ENCODE data around the gene CSTF3.
"Not testable (repeated sequence)": the region's sequence is repeated elsewhere in the genome, so short reads cannot be mapped to it uniquely, and the experiment has no call there.

Gene CSTF3

DNA sequence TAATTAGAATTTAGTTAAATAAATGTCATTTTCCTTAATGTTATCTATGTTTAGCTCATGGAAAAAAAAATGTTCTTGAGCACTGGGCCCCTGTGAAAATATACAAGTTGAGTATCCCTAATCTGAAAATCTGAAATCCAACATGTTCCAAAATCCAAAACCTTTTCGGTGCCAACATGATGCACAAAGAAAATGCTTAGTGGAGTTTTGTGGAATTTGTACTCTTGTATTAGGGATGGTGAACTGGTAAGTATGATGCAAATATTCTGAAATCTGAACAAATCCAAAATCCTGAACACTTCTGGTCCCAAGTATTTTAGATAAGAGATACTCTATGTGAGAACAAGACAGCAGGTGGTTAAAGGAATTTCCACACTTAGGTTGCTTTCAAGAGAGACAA is 77.4 kb downstream of the CSTF3 start:
- DNase-seq (ENCODE audit: low read depth) = no peak

DNA sequence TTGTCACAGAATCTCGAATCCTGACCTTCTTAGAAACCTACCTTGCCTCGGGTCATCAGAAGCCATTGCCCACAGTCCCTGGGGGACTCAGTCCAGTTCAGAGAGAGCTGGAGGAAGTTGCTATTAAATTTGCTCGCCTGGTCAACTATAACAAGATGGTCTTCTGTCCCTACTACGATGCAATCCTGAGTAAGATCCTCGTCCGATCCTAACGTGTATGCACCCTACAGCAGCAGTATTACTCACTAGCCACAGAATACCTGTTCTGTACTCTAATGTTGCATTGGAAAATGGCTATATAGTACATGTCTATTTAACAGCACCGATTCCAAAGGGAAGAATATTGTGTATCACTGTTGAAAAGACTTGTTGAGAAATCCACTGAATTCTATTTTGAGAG is 88.8 kb downstream of the CSTF3 start:
- no peak for DNase-seq (ENCODE audit: low read depth)

DNA sequence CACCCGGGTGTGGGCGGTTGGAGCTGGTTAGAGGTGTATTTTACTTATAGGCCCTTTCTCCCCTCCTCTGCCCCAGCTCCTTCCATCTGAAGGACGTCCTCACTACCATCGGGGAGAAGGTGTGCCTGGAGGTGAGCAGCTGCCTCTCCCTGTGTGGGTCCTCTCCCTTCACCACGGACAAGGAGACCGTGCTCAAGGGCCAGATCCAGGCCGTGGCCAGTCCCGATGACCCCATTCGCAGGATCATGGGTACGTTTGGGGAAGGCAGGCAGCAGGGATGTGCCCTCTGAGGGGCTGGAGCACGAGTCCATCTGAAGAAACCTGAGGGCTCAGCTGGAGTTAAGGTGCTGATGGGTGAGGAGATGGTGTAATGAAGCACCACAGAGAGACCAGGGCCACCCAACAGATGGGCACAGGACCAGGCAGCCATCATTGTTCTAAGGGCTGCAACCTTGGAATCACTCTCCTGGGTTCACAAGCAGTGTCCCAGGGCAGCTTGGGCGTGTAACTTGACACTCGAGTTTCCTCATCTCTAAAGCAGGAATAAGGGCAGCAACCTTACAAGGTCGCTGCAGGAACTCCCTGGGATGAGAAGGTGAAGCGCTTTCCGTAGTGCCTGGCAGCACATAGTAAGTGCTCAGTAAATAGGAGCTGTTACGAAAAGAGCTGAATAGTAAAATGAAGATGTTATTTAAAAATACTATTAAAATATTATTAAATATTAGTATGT is 92.5 kb downstream of the CSTF3 start:
- no peak for DNase-seq (ENCODE audit: low read depth)

DNA sequence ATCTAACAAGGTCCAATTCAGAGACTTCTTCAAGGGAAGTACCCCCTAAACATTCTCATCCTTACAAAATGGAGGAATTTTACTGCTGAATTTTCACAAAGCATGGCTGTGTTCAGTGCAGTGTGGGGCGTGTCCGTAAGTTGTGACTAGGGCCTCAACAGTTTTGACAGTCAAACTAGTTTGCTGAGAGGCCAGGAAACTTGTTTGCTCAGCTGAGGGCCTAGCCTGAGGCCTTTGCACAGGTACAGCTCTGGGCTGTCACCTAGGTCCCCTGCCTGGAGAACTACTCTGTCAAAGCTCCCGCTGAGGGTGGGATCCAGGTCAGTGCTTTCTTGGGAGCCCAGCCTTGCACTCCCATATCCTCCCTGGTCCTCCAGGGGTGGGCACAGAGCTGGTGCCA is 94.0 kb downstream of the CSTF3 start:
- no peak for DNase-seq (ENCODE audit: low read depth)

DNA sequence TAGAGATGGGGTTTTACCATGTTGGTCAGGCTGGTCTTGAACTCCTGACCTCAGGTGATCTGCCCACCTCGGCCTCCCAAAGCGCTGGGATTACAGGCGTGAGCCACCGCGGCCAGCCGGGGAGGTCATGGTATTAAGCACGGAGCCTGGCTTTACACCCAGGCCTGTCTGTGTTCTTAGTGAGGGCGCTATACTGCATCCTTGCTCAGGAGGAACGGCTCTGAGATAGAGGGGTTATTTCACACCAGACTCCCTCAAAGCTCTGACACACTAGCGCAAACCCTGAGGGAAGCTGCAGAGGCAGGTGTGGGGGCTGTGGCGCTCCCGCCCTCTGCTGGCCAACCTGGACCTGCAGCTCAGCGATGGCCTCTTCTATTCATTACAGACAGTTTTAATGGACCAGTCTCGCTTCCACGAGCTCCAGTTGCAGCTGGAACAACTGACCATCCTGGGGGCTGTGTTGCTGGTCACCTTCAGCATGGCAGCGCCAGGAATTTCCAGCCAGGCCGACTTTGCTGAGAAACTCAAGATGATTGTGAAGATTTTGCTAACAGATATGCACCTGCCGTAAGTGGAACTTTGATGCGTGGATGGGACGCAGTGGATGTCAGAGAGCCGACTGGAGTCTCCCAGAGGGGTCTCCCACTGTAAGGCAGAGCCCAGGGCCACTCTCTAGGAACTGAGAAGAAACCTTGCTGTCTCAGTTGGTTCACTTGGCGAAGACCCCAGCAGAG is 95.7 kb downstream of the CSTF3 start:
- peak; percentile 22 for DNase-seq (ENCODE audit: low read depth)

DNA sequence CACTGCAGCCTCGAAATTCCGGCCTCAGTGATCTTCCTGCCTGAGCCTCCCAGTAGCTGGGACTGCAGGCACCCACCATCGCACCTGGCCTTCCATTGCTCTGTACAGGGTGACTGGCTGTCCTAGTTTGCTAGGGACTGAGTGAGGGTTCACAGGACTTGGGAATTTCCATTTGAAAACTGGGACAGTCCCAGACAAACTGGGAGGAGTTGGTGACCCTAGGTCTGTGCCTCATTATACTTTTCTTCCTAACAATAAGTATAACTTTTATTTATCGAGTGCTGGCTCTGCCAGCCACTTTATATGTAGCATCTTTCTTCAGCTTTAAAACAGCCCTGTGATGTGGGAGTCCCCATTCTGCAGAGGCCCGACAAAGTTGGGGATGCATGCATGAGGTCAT is 96.4 kb downstream of the CSTF3 start:
- DNase-seq (ENCODE audit: low read depth) = no peak

DNA sequence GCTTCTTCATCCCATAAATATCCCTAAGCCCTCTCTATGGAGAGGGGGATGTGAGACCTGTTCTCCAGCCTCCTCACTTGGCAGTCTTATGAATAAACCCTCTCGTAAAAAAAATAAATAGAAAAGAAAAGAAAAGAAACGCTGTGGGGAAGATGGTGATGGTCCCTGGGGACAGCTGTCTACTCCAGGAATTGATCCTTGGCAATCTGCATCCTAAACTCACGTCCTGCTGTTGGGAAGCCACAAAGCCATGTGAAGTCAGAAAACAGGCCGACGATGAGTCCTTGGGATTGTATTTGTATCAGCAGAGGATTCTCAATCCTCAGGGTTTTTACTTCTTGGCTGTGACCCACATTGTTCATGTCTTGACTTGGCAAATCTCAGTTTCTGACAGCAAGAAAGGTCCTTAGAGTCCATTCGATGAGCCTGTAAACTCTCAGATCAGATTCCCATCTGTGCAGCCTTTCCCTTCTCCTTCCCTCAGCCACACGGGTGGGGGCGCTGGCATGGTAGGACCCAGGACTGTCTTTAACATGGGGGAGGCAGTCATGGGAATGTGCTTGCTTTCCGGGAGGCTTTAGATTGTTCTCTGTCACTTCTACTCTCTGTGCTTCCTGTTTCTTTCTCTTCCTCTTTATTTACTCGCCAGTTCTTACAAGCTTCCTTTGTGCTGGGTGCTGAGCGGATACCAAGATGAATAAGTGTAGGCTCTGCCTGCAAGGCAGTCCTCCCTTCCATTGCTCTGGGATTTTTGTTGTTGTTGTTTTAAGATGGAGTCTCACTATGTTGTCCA is 97.1 kb downstream of the CSTF3 start:
- DNase-seq (ENCODE audit: low read depth) = no peak

DNA sequence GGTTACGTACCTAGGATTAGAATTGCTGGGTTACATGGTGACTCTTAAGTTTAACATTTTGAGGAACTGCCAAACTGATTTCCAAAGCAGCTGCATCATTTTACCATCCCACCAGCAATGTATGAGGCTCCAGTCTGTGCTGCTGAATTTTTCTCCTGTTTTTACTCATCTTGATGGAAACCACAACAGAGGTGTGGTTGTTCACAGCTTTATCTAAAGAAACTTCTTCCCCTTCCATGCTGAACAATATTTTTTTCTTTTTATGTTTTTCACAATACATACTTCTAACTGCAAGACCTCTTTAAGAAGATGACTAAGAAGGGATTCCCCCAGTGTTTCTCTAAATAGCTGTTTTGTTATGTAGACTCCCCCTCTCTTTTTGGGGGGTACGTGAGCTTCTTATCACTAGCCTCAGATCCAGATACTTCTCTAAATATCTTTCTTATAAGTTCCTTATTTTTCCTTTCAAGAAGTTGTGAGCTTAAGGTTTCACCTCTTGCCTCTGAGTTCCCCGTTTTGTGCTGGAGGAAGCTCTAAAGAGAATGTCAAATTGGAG is 97.9 kb downstream of the CSTF3 start:
- no peak for DNase-seq (ENCODE audit: low read depth)

DNA sequence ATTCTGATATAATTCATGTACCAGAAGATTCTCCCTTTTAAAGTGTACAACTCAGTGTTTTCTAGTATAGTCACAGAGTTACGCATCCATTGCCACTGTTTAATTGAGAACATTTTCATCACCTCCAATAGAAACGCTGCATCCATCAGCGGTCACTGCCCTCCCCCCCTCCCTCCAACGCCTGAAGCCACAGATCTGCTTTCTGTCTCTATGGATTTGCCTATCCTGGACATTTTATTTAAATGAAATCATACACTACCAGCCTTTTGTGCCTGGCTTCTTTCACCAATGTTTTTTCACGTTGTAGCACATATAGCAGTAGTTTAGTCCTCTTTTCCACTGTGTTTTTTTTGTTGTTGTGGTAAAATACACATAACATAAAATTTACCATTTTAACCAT is 99.1 kb downstream of the CSTF3 start:
- no peak for DNase-seq (ENCODE audit: low read depth)

DNA sequence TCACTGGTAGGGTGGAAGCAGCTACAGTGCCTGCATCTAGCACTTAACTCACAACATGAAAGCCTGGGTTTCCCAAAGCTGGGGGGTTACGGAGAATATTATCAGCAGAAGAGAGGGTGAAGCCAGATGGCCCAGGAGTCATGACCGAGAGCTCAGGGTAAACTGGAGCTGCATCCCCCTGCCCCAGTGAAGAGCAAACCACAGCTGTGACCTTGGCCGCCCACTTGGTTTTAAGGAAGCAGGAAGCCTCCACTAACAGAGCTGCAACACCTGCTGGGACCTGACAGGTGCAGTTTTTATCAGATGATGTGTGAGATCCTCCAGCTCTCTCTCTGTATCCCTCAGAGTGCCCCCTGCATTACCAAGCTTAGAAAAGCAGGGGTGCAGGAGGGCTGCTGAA is 101.0 kb downstream of the CSTF3 start:
- no peak for DNase-seq (ENCODE audit: low read depth)

DNA sequence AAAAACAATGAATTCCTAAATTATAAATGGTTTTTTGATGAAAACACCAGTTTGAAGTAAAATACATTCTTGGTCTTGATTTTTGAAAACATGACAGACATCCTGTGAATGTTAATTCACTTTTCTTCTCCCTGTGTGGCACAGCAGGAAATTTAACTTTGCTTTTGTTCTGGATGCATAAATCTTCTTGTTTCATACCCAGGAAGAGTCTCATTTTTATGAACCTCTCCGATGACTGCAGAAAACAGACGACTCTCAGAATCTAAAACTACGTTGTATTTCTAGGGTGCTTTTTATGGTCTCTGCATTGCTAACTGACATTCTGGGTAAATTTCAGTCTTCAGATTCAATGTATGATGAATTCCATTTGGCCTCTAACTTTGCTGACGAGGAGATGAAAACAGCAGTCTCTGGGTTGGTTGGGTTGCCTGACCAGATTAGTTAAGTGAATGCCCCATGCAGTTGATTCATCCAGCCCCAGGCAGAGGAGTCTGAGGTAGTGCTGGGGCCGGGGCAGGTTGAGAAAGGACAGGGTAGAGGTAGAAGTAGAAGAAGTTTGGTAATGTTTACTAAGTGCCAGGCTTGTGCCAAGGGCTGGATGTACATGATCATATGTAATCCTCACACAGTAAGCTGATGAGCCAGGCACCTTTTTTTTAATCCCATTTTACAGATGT is 101.8 kb downstream of the CSTF3 start:
- no peak for DNase-seq (ENCODE audit: low read depth)

DNA sequence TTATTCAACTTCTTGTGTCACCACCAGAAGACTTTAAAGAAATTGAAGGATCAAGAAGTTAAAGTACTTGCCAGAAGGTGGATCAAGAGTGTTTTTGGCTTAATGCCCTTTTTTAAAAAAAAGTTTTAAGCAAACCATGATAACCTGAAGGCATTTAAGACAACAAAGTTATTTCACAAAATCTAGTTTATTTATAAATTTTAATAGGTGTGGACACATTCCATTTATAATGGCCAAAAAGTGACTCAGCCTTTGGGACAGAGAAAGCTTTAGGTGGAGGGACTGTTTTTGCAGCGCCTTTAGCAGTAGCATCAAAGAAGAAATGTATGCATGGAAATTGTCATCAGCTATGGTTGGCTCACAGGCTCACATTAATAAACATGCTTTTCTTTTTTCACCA is 104.0 kb downstream of the CSTF3 start:
- no peak for DNase-seq (ENCODE audit: low read depth)

DNA sequence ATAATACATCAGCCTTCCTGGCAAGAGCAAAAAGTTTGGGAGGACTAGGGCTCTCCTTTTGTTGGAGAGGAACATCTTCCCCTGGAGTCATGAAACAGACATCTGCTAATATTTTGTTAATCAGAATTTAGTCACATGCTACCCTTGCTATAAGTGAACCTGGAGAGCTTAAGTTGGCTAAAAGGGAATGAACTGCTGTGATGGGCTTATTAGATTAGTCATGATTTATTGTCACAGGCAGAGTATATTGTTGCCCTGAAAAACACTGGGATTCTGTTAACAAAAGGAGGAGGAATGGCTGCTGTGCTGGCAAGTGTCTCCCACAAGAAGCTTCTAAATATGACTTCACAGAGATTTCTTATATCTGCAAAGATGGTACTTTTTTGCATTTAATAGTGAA is 105.9 kb downstream of the CSTF3 start:
- no peak for DNase-seq (ENCODE audit: low read depth)

DNA sequence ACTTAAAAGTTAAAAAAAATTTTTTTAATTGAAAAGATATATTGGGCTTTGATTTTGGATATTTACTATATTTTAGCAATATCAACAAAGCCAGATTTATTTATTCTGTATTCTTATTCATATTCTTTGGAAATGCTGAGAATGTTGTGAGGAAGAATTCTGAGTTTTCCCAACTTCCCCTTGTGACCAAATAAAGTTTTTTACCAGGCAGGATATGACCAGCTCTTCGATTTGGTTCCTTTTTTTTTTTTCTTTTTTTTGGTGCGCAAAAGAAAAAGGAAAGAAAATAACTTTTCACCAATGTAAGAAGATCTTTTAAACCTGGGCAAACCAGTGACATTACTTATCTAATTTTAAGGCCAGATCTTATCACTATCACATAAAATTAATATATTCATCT is 109.0 kb downstream of the CSTF3 start:
- DNase-seq (ENCODE audit: low read depth) = no peak

DNA sequence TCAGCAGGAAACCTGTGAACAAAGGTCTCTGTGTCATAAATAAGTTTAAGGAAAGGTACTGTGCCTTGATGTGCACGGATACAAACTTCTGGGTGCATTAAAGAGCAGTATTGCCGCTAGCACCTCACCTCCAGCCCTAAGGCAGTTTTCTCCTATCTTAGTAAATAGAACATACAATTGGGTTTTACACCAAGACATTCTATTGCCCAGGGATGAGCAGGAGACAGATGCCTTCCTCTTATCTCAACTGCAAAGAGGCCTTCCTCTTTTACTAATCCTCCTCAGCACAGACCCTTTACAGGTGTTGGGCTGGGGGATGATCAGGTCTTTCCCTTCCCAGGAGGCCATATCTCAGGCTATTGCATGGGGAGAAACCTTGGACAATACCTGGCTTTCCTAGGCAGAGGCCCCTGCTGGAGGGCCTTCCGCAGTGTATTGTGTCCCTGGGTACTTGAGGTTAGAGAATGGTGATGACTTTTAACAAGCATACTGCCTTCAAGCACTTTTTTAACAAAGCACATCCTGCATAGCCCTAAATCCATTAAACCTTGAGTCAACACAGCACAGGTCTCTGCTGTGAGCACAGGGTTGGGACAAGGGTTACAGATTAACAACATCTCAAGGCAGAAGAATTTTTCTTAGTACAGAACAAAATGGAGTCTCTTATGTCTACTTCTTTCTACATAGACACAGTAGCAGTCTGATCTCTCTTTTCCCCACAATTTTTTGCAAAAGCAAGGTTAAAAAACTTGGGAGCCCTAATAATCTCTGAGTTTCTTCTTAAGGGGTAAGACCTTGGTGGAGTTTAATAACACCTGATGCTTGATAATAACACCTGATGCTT is 111.5 kb downstream of the CSTF3 start:
- DNase-seq (ENCODE audit: low read depth) = not testable (repeated sequence)

DNA sequence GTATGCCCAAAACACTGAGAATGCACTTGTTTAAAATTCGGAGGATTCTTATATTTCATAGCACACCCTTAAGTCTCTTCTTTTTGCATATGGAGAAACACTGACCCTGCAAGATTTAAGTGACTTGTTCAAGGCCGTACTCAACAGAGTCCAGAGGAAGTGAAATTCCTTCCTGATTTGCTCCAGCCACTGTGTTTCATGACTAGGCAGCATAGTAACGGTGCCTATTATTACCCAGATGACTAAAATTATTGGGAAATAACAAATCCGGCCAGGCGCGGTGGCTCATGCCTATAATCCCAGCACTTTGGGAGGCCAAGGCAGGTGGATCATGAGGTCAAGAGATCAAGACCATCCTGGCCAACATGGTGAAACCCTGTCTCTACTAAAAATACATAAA is 112.6 kb downstream of the CSTF3 start:
- not testable (repeated sequence) for DNase-seq (ENCODE audit: low read depth)

DNA sequence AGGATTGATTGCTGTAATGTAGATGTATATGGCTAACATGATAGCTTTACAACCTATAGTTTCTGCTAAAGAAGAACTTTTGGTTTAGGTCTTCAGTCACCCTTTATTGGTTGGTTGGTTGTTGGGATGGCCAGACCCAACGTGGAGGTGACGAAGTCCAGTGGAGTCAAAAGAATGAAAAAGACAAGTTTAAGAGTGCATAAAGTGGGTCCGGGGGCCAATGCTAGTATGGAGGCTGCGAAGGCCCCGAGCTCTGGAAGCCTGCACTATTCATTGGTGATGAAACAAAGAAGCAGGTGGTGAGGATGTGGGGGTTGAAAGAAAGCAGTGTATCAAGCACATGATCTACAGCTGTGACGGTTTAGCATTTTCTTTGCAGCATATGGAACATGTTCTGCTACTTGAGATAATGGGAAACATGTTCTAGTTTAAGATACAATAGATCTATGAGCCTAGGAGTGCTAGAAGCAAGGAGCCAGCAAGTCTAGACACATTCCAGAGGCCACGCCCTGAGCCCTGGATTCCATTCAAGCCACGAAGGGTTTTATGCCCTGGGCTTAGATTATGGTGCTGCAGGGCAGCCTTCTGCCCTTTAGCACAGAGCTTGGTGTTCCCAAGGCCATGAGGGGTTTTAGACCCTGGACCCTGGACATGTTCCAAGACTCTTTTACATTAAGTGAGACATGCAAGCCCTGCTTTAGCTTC is 115.6 kb downstream of the CSTF3 start:
- no peak for DNase-seq (ENCODE audit: low read depth)

DNA sequence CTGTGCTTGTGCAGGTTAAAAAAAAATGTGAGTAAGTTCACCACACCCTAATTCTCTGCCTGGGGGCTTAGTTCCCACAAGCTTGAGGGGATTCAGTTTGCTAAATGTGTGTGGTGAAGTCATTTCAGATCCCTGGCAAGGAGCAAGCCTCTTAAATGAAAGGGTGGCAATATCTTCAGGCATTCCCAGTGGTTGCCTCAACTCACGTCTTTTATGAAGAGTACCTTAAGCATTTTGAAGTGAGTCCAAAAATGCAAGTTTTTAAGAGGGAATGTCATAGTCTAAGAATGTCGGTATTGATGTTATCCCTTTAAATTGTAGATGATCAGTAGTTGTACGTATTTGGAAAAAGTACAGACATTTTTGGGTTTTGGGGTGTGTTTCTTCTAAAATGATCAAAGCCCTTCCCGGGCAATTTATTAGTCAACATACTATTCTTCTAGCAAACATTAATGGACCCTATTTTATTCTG is 117.0 kb downstream of the CSTF3 start:
- no peak for DNase-seq (ENCODE audit: low read depth)

DNA sequence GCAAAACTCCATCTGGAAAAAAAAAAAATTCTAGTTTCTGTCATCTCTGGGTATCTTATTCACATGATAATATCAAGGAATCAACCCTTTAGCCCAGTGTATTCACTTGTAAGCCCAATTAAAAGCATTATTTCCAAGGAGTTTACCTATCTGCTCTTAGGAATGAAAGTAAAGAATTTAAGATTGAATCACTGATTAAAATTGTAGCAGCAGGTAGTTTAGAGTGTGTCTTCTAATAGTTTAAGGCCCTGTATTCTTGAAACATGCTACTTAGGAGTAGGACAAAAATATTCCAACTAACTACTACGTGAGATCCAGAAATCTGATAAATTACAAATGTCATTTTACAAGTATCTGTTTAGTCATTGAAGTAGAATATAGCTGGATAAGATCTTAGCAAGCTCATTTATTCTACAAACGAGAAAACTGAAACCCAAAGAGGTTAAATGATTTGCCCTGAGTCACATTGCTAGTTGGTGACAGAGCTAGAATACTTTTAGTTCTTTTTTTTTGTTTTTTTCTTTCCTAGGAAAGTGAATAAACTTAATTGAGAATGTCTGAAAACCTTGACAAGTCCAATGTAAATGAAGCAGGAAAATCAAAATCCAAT is 118.0 kb downstream of the CSTF3 start:
- no peak for DNase-seq (ENCODE audit: low read depth)

DNA sequence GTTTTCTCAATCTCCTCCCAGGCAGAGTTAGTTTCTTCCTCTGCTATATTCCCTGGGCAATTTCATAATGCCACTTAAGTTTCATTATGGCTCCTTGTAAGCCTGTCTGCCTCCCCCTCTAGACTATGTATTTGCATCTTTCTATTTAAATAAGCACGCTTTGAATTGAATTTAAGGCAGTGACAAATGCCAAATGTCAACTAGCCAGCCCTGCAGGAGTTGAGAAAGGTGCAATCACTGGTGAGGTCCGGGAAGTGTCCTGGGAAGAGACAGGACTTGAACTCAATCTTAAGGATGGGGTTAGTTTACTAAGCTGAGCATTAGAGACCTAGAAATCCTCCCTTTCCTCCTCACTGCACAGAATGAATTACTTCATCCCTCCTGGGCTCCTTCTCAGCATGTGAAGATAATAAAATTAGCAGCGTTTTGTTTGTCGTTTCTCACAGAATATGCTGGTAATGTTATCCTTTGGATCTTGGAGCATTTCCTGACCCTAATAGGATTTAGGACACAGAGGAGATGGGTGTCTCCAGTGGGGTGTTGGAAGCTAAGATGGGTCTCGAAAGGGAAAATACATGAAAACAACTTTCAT is 120.3 kb downstream of the CSTF3 start:
- no peak for DNase-seq (ENCODE audit: low read depth)
